Measurements from ENCODE around the gene WWOX.

- no peak for TF ChIP-seq CTCF (IDR thresholded peaks at IDR 0.05; ENCODE audit: low read length)
- TF ChIP-seq EZH2 (optimal IDR thresholded peaks at IDR 0.05; ENCODE audit: low read depth, low read length) = no peak
These were observed 691.6 kb downstream of the WWOX start for GRCh38 chr16:78791011-78791410.

Measured in MM.1S (cell line).